ENCODE measurements around the gene SGO1. TPM values are rescaled to one million over a fixed set of nuclear protein-coding genes. Genes with fewer than 3 reads are reported as not detected.

The SGO1 gene
- total and polyA plus RNA-seq, 10 donors: 1.9 to 5.7 (median 3.1) TPM

DNA sequence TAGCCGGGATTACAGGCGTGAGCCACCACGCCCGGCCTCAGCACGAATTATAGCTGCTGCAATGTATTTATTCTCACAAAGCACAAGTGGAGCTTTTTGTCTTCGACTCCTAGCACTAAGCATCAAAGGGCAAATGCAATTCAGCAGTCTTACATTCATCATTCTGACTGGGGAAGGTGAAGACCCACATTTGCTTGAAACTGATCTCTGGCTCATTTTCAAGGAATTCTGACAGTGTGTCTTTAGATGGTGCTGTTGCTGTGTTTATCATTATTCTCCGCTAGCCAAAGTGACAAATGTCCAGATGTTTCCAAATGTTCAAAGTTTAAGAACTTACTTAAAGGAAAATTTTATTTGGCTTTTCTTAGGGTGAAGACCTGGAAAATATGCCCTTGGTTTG is 55.9 kb downstream of the SGO1 start:
- Histone ChIP-seq H3K27ac (no peak overlapping the region), H3K36me3 (peaks cover 0 to 89% (median 26%) of the 10 kb centered on the region in 6 donors), H3K4me1 (peaks cover 0 to 27% (median 14%) of the 10 kb centered on the region in 6 donors), H3K9me3 (no peaks in the 10 kb centered on the region), H3K4me3 (no peak overlapping the region), H3K27me3 (replicated peaks in 1 of 7) (no peaks in the 10 kb centered on the region)
- TF ChIP-seq POLR2A (IDR thresholded peaks at IDR 0.05) (no peak), POLR2AphosphoS5 (IDR thresholded peaks at IDR 0.05) (no peak)
- TF ChIP-seq, protein P1, sequence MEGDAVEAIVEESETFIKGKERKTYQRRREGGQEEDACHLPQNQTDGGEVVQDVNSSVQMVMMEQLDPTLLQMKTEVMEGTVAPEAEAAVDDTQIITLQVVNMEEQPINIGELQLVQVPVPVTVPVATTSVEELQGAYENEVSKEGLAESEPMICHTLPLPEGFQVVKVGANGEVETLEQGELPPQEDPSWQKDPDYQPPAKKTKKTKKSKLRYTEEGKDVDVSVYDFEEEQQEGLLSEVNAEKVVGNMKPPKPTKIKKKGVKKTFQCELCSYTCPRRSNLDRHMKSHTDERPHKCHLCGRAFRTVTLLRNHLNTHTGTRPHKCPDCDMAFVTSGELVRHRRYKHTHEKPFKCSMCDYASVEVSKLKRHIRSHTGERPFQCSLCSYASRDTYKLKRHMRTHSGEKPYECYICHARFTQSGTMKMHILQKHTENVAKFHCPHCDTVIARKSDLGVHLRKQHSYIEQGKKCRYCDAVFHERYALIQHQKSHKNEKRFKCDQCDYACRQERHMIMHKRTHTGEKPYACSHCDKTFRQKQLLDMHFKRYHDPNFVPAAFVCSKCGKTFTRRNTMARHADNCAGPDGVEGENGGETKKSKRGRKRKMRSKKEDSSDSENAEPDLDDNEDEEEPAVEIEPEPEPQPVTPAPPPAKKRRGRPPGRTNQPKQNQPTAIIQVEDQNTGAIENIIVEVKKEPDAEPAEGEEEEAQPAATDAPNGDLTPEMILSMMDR (IDR thresholded peaks at IDR 0.05 in 8 of 11, conservative IDR thresholded peaks at IDR 0.05 in 3 of 11): no peak
- 89 to 94% (median 90%) methylated on average over 7 of the region's 7 CpGs for WGBS, 5 donors
- DNase-seq: no peak
- intact Hi-C loops (cut with DNase I; ENCODE audit: low total_unique reads): no loop called here

DNA sequence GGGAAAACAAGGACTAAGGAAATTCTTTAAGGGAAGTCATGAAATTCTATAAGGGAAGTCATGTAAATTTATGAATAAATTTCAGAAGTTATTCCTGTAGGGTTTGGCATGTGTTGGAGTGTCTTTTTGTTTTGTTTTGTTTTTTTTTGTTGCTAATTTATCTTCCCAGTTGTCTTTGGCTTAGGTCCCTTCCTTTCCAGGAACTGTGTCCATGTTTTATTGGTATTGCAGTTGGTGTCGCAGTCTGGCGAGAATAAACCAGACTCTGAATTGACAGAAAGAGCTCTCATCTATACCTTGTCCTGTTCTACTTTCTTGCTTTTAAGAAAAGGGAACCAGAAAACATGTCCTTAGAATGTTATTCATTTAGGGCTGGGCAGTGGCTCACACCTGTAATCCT is 57.6 kb downstream of the SGO1 start:
- peaks cover 0 to 96% (median 27%) of the 10 kb centered on the region in 6 donors for H3K36me3 ChIP-seq
- WGBS, 5 donors: 92 to 99% (median 94%) methylated on average over 2 of the region's 2 CpGs
- no peak overlapping the region for H3K4me3 ChIP-seq
- no peaks in the 10 kb centered on the region for H3K9me3 ChIP-seq
- TF ChIP-seq POLR2AphosphoS5 (IDR thresholded peaks at IDR 0.05): no peak
- TF ChIP-seq, protein P1 (IDR thresholded peaks at IDR 0.05 in 8 of 11, conservative IDR thresholded peaks at IDR 0.05 in 3 of 11): no peak
- no peak for TF ChIP-seq POLR2A (IDR thresholded peaks at IDR 0.05)
- peaks cover 0 to 28% (median 14%) of the 10 kb centered on the region in 6 donors for H3K4me1 ChIP-seq
- intact Hi-C loops (cut with DNase I; ENCODE audit: low total_unique reads): no loop called here
- no peak overlapping the region for H3K27ac ChIP-seq
- DNase-seq: no peak
- no peaks in the 10 kb centered on the region for H3K27me3 ChIP-seq (replicated peaks in 1 of 7)

DNA sequence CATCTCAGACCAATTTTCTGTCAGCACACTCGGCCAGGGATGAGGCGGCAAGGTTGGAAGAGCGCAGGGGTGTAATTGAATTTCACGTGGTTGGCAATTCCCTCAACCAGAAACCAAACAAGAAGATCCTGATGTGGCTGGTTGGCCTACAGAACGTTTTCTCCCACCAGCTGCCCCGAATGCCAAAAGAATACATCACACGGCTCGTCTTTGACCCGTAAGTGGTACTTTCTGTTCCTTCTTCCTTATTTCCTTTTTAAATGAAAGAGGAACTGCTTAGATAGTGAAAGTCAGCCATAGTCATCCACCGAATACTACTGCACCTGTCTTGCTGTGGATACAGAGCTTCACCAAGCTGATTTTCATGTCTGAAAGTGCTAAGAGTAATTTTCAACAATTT is 60.1 kb downstream of the SGO1 start:
- Histone ChIP-seq H3K4me3 (peak overlapping the region in 2 of 8 donors; percentile 2 to 17), H3K9me3 (no peaks in the 10 kb centered on the region), H3K4me1 (peaks cover 0 to 28% (median 14%) of the 10 kb centered on the region in 6 donors), H3K36me3 (peaks cover 0 to 96% (median 40%) of the 10 kb centered on the region in 6 donors), H3K27me3 (replicated peaks in 1 of 7) (no peaks in the 10 kb centered on the region), H3K27ac (peak overlapping the region in 7 of 8 donors; percentile 28 to 80 (median 70))
- TF ChIP-seq, protein P1 (IDR thresholded peaks at IDR 0.05 in 8 of 11, conservative IDR thresholded peaks at IDR 0.05 in 3 of 11): no peak
- peak in 1 of 3 donors; percentile 70 for TF ChIP-seq POLR2AphosphoS5 (IDR thresholded peaks at IDR 0.05)
- TF ChIP-seq POLR2A (IDR thresholded peaks at IDR 0.05): peak in 1 of 3 donors; percentile 5
- peak; percentile 78 for DNase-seq
- WGBS, 5 donors: 47 to 59% (median 53%) methylated on average over 10 of the region's 10 CpGs
- intact Hi-C loops (cut with DNase I; ENCODE audit: low total_unique reads): no loop called here

DNA sequence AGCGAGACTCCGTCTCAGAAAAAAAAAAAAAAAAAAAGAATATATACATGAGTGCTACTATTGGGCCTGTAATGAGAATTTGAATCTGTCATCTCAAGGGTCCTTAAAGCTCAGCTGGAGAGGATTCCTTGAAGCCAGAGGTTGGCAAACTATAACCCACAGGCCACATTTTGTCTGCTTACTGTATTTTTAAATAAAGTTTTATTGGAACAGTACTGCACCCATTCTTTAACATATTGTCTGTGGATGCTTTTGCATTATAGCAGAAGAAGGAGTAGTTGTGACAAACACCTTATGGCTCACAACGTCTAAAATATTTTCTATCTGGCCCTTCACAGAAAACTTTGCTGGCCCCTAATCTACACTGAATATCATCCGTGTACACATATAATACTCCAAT is 60.7 kb downstream of the SGO1 start:
- TF ChIP-seq POLR2AphosphoS5 (IDR thresholded peaks at IDR 0.05) (no peak), POLR2A (IDR thresholded peaks at IDR 0.05) (no peak)
- TF ChIP-seq, protein P1 (IDR thresholded peaks at IDR 0.05 in 8 of 11, conservative IDR thresholded peaks at IDR 0.05 in 3 of 11): no peak
- peaks cover 0 to 28% (median 14%) of the 10 kb centered on the region in 6 donors for H3K4me1 ChIP-seq
- H3K27ac ChIP-seq: peak overlapping the region in 7 of 8 donors; percentile 28 to 80 (median 70)
- 89 to 96% (median 95%) methylated on average over 3 to 4 of the region's 4 CpGs for WGBS, 5 donors
- peaks cover 0 to 97% (median 44%) of the 10 kb centered on the region in 6 donors for H3K36me3 ChIP-seq
- no peaks in the 10 kb centered on the region for H3K27me3 ChIP-seq (replicated peaks in 1 of 7)
- DNase-seq: no peak
- H3K4me3 ChIP-seq: no peak overlapping the region
- intact Hi-C loops (cut with DNase I; ENCODE audit: low total_unique reads): no loop called here
- H3K9me3 ChIP-seq: no peaks in the 10 kb centered on the region
